Liver (tissue), 9 donors: ENCODE data around the gene BGLAP. TPM values are rescaled to one million over a fixed set of nuclear protein-coding genes. Genes with fewer than 3 reads are reported as not detected.
A peak's percentile ranks its signal among the peaks of the same experiment; 100 is the strongest.

ENCODE experiments used
- DNase-seq: peaks from one replicate; pipeline ENCODE4 v3.0.0-alpha.2; 2017; ENCODE audit warnings: low spot score
- H3K27ac ChIP-seq, 2 donors: one replicate each; pipeline ENCODE4 v1.7.0; 2013; ENCODE audit warnings: inconsistent platforms in 2 of 2, low read length in 2 of 2, control low read depth in 1 of 2, low read depth in 1 of 2, mild to moderate bottlenecking in 1 of 2
- H3K27me3 ChIP-seq, 4 donors: one replicate each; pipeline versions ENCODE4 v1.6.1 to v1.7.0; 2013; ENCODE audit warnings: low read length in 3 of 4, inconsistent platforms in 1 of 4, mild to moderate bottlenecking in 1 of 4, moderate library complexity in 1 of 4; ENCODE audit not compliant: control insufficient read depth in 4 of 4, insufficient read depth in 4 of 4
- H3K36me3 ChIP-seq, 4 donors: one replicate each; pipeline versions ENCODE4 v1.6.1 to v1.7.0; 2013; ENCODE audit warnings: low read length in 3 of 4, mild to moderate bottlenecking in 3 of 4, low read depth in 1 of 4, moderate library complexity in 1 of 4; ENCODE audit not compliant: control insufficient read depth in 4 of 4, insufficient read depth in 3 of 4
- H3K4me1 ChIP-seq, 4 donors: one replicate each; pipeline versions ENCODE4 v1.6.1 to v1.7.0; 2013; ENCODE audit warnings: low read length in 3 of 4, mild to moderate bottlenecking in 3 of 4, moderate library complexity in 1 of 4; ENCODE audit not compliant: control insufficient read depth in 4 of 4, insufficient read depth in 4 of 4
- H3K4me3 ChIP-seq, 3 donors: one replicate each; pipeline versions ENCODE4 v1.6.1 to v1.7.0; 2013; ENCODE audit warnings: low read length in 3 of 3, control low read depth in 1 of 3, low read depth in 1 of 3, mild to moderate bottlenecking in 1 of 3
- H3K9ac ChIP-seq, 2 donors: one replicate each; pipeline ENCODE4 v1.7.0; 2013; ENCODE audit warnings: low read length in 2 of 2, mild to moderate bottlenecking in 2 of 2, moderate library complexity in 2 of 2, control low read depth in 1 of 2, low read depth in 1 of 2
- H3K9me3 ChIP-seq, 4 donors: one replicate each; pipeline versions ENCODE4 v1.6.1 to v1.7.0; 2013; ENCODE audit warnings: low read length in 3 of 4; ENCODE audit not compliant: control insufficient read depth in 4 of 4
- EGR1 ChIP-seq, 2 donors: IDR thresholded peaks; 2 replicates each; pipeline ENCODE4 v1.6.1; 2016 to 2018; ENCODE audit warnings: antibody characterized with exemption in 2 of 2, low read depth in 2 of 2
- FOXA1 ChIP-seq: IDR thresholded peaks from 2 replicates; pipeline ENCODE4 v1.6.1; 2016; ENCODE audit warnings: antibody characterized with exemption
- FOXA2 ChIP-seq: IDR thresholded peaks from 2 replicates; pipeline ENCODE4 v1.6.1; 2016; ENCODE audit warnings: antibody characterized with exemption
- GABPA ChIP-seq, 2 donors: IDR thresholded peaks in 1 of 2; conservative IDR thresholded peaks in 1 of 2; 2 replicates each; pipeline ENCODE4 v1.6.1; 2016; ENCODE audit warnings: antibody characterized with exemption in 2 of 2, mild to moderate bottlenecking in 1 of 2, moderate library complexity in 1 of 2
- HNF4A ChIP-seq, 2 donors: conservative IDR thresholded peaks; 2 replicates each; pipeline ENCODE4 v1.6.1; 2016; ENCODE audit warnings: antibody characterized with exemption in 2 of 2, mild to moderate bottlenecking in 2 of 2
- HNF4G ChIP-seq: IDR thresholded peaks from 2 replicates; pipeline ENCODE4 v1.6.1; 2016; ENCODE audit warnings: antibody characterized with exemption
- JUND ChIP-seq, 2 donors: IDR thresholded peaks; 2 replicates each; pipeline ENCODE4 v1.6.1; 2016; ENCODE audit warnings: antibody characterized with exemption in 2 of 2
- RAD21 ChIP-seq, 2 donors: IDR thresholded peaks; 2 replicates each; pipeline ENCODE4 v1.6.1; 2016; ENCODE audit warnings: antibody characterized with exemption in 2 of 2, mild to moderate bottlenecking in 2 of 2
- RXRA ChIP-seq, 2 donors: IDR thresholded peaks; 2 replicates each; pipeline ENCODE4 v1.6.1; 2017 to 2018; ENCODE audit warnings: antibody characterized with exemption in 2 of 2, mild to moderate bottlenecking in 1 of 2
- SP1 ChIP-seq: IDR thresholded peaks from 2 replicates; pipeline ENCODE4 v1.6.1; 2018; ENCODE audit warnings: antibody characterized with exemption, mild to moderate bottlenecking
- TAF1 ChIP-seq: conservative IDR thresholded peaks from 2 replicates; pipeline ENCODE4 v1.6.1; 2016; ENCODE audit warnings: antibody characterized with exemption, mild to moderate bottlenecking
- YY1 ChIP-seq: IDR thresholded peaks from 2 replicates; pipeline ENCODE4 v1.6.1; 2016; ENCODE audit warnings: antibody characterized with exemption, mild to moderate bottlenecking
- WGBS: extraction: QIAGEN DNeasy Blood & Tissue Kit; methylation state at CpG from one replicate; pipeline ENCODE4 v1.1.7; 2013; 5-methylcytosine and 5-hydroxymethylcytosine counted together
- polyA plus RNA-seq, 2 donors: library from polyadenylated mRNA; stranded (reverse) in 1 of 2; unstranded in 1 of 2; fragments of 200-250 nt in 1 of 2; fragments of >200 nt in 1 of 2; fragmentation: Nextera tagmentation in 1 of 2; extraction: Ambion mirVana in 1 of 2; gene quantifications; one replicate each; pipeline versions ENCODE4 v1.2.1 to v1.2.3, GENCODE V29; 2013 to 2015
- total RNA-seq, 2 donors: library from RNA; depleted of rRNA; stranded (reverse); fragments of >200 nt; gene quantifications; one replicate each; pipeline ENCODE4 v1.2.3, GENCODE V29; 2014
- TF ChIP-seq, protein P1 (sequence below): IDR thresholded peaks from 2 replicates; pipeline ENCODE4 v1.6.1; 2016; ENCODE audit warnings: antibody characterized with exemption, mild to moderate bottlenecking
- TF ChIP-seq, protein P2 (sequence below): IDR thresholded peaks from 2 replicates; pipeline ENCODE4 v1.6.1; 2016; ENCODE audit warnings: antibody characterized with exemption
- TF ChIP-seq, protein P3 (sequence below): IDR thresholded peaks from 2 replicates; pipeline ENCODE4 v1.6.1; 2016; ENCODE audit warnings: antibody characterized with exemption
- TF ChIP-seq, protein P4 (sequence below): IDR thresholded peaks from 2 replicates; pipeline ENCODE4 v1.6.1; 2016; ENCODE audit warnings: antibody characterized with exemption
- donor health status: healthy.
- donor health status: healthy.
- donor health status: healthy.
- donor health status: healthy.
- donor health status: healthy.

Gene BGLAP
- total and polyA plus RNA-seq, 4 donors: 0.06 to 0.75 (median 0.28) TPM; not detected in 1

DNA sequence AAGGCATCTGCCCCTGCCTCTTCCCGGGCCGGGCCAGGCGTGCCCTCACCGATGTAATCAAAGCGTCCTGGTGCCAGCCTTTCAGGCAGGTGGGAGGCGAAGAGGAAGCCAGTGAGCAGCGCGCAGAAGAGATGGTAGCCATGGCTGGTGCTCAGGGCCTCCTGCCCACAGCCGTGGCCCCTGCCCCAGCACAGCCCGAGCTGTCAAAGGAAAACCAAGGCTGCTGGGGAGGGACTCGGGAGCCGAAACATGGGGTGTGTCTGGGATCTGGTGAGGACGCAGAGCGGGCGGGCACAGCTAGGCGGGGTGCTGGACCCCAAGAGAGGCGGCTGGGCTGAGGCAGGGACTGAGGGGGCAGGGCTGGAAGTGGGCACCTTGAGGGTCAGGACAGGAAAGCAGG is 2.7 kb downstream of the BGLAP start:
- 90% methylated on average over 17 of the region's 17 CpGs for WGBS
- peaks cover 0 to 20% (median 5%) of the 10 kb centered on the region in 4 donors for H3K36me3 ChIP-seq
- H3K27me3 ChIP-seq: no peaks in the 10 kb centered on the region
- TF ChIP-seq EGR1 (IDR thresholded peaks at IDR 0.05; ENCODE audit: low read depth in 2 of 2) (no peak), JUND (IDR thresholded peaks at IDR 0.05) (no peak), TAF1 (no peak), HNF4G (no peak), RAD21 (IDR thresholded peaks at IDR 0.05) (no peak), HNF4A (conservative IDR thresholded peaks at IDR 0.05) (no peak), RXRA (IDR thresholded peaks at IDR 0.05) (no peak), GABPA (IDR thresholded peaks at IDR 0.05 in 1 of 2, conservative IDR thresholded peaks at IDR 0.05 in 1 of 2) (no peak)
- TF ChIP-seq, protein P1, sequence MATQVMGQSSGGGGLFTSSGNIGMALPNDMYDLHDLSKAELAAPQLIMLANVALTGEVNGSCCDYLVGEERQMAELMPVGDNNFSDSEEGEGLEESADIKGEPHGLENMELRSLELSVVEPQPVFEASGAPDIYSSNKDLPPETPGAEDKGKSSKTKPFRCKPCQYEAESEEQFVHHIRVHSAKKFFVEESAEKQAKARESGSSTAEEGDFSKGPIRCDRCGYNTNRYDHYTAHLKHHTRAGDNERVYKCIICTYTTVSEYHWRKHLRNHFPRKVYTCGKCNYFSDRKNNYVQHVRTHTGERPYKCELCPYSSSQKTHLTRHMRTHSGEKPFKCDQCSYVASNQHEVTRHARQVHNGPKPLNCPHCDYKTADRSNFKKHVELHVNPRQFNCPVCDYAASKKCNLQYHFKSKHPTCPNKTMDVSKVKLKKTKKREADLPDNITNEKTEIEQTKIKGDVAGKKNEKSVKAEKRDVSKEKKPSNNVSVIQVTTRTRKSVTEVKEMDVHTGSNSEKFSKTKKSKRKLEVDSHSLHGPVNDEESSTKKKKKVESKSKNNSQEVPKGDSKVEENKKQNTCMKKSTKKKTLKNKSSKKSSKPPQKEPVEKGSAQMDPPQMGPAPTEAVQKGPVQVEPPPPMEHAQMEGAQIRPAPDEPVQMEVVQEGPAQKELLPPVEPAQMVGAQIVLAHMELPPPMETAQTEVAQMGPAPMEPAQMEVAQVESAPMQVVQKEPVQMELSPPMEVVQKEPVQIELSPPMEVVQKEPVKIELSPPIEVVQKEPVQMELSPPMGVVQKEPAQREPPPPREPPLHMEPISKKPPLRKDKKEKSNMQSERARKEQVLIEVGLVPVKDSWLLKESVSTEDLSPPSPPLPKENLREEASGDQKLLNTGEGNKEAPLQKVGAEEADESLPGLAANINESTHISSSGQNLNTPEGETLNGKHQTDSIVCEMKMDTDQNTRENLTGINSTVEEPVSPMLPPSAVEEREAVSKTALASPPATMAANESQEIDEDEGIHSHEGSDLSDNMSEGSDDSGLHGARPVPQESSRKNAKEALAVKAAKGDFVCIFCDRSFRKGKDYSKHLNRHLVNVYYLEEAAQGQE: no peak
- TF ChIP-seq, protein P2, sequence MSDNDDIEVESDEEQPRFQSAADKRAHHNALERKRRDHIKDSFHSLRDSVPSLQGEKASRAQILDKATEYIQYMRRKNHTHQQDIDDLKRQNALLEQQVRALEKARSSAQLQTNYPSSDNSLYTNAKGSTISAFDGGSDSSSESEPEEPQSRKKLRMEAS: no peak
- TF ChIP-seq, protein P3, sequence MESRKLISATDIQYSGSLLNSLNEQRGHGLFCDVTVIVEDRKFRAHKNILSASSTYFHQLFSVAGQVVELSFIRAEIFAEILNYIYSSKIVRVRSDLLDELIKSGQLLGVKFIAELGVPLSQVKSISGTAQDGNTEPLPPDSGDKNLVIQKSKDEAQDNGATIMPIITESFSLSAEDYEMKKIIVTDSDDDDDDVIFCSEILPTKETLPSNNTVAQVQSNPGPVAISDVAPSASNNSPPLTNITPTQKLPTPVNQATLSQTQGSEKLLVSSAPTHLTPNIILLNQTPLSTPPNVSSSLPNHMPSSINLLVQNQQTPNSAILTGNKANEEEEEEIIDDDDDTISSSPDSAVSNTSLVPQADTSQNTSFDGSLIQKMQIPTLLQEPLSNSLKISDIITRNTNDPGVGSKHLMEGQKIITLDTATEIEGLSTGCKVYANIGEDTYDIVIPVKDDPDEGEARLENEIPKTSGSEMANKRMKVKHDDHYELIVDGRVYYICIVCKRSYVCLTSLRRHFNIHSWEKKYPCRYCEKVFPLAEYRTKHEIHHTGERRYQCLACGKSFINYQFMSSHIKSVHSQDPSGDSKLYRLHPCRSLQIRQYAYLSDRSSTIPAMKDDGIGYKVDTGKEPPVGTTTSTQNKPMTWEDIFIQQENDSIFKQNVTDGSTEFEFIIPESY: no peak
- TF ChIP-seq, protein P4, sequence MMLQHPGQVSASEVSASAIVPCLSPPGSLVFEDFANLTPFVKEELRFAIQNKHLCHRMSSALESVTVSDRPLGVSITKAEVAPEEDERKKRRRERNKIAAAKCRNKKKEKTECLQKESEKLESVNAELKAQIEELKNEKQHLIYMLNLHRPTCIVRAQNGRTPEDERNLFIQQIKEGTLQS: no peak
- no peak overlapping the region for H3K4me3 ChIP-seq
- no peak overlapping the region for H3K9ac ChIP-seq
- H3K4me1 ChIP-seq: peaks cover 4 to 17% (median 9%) of the 10 kb centered on the region in 4 donors
- no peak for DNase-seq
- H3K9me3 ChIP-seq: no peaks in the 10 kb centered on the region
- H3K27ac ChIP-seq: no peak overlapping the region

DNA sequence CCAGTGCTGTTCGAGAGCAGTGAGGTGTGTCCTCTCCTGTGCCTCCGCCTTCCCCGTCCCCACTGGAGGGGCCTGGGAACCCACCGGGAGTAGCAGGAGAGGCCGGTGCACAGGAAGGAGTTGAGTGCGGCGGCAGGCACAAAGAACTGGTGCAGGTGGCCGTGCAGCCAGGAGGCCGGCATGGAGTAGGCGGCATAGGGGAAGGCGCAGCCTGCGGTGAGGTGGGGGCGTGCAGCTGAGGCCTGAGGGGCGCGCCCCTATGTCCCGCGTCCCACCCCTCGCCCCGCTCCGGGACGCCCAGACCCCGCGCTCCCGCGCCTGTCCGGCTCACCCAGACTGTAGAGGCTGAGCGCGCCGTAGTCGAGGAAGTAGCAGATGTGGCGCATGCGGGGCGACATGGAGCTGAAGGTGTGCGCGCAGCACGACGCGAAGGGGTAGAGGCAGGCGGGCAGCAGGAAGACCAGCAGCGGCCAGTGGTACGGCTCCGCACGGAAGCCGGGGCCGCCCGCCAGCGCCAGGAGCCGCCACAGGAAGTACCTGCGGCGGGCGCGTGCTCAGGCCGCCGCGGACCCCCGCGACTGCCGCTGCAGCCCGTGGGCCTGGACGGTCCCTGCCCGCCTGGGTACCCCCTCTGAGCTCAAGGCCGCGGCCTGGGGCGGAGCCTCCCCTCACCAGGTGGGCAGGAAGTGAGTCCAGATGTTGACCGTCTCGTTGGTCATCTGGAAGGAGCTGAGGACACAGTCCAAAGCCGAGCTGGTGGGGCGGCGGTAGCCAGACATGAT is 3.7 kb downstream of the BGLAP start:
- Histone ChIP-seq H3K9ac (no peak overlapping the region), H3K4me1 (peaks cover 4 to 17% (median 9%) of the 10 kb centered on the region in 4 donors), H3K36me3 (peaks cover 2 to 25% (median 12%) of the 10 kb centered on the region in 4 donors), H3K27ac (no peak overlapping the region), H3K27me3 (no peaks in the 10 kb centered on the region), H3K9me3 (no peaks in the 10 kb centered on the region), H3K4me3 (peak overlapping the region in 1 of 3 donors; percentile 32)
- 4% methylated on average over 69 of the region's 69 CpGs for WGBS
- DNase-seq: no peak
- TF ChIP-seq, protein P2: no peak
- TF ChIP-seq, protein P1: no peak
- TF ChIP-seq HNF4G (no peak), JUND (IDR thresholded peaks at IDR 0.05) (no peak), YY1 (no peak), RXRA (IDR thresholded peaks at IDR 0.05) (no peak), FOXA1 (no peak), EGR1 (IDR thresholded peaks at IDR 0.05; ENCODE audit: low read depth in 2 of 2) (no peak), SP1 (no peak), FOXA2 (no peak)
- TF ChIP-seq, protein P3: no peak
- TF ChIP-seq, protein P4: no peak
